Muscle of leg (tissue), 11 donors: ENCODE data around the gene IGF1. TPM values are rescaled to one million over a fixed set of nuclear protein-coding genes. Genes with fewer than 3 reads are reported as not detected.
"Not testable (repeated sequence)": the region's sequence is repeated elsewhere in the genome, so short reads cannot be mapped to it uniquely, and the experiment has no call there.

Experiments used
- DNase-seq: peaks from one replicate; pipeline ENCODE4 v3.0.0; 2013
- H3K27ac ChIP-seq: one replicate; pipeline ENCODE4 v1.5.1; 2013; ENCODE audit warnings: mild to moderate bottlenecking, low read length, control low read depth
- H3K27me3 ChIP-seq: one replicate; pipeline ENCODE4 v1.6.1; 2013; ENCODE audit warnings: low read length; ENCODE audit not compliant: control insufficient read depth, insufficient read depth
- H3K36me3 ChIP-seq: one replicate; pipeline ENCODE4 v1.6.1; 2013; ENCODE audit warnings: low read length; ENCODE audit not compliant: control insufficient read depth, insufficient read depth
- H3K4me1 ChIP-seq: one replicate; pipeline ENCODE4 v1.6.1; 2013; ENCODE audit warnings: low read length; ENCODE audit not compliant: control insufficient read depth, insufficient read depth
- H3K4me3 ChIP-seq: one replicate; pipeline ENCODE4 v1.5.1; 2013; ENCODE audit warnings: low read length, control low read depth
- H3K9me3 ChIP-seq: replicated peaks from 2 replicates; pipeline ENCODE4 v1.6.1; 2013; ENCODE audit warnings: low read depth, low read length; ENCODE audit not compliant: control insufficient read depth
- WGBS: methylation state at CpG from one replicate; pipeline ENCODE4 v1.1.5; 2013; ENCODE audit warnings: missing lambda C conversion rate; ENCODE audit not compliant: insufficient coverage; 5-methylcytosine and 5-hydroxymethylcytosine counted together
- polyA plus RNA-seq, 8 donors: library from polyadenylated mRNA; unstranded; fragments of 120-200 nt; gene quantifications; one replicate each; pipeline versions ENCODE4 v1.2.1 to v1.2.3, GENCODE V29; 2013; ENCODE audit warnings: inconsistent platforms in 1 of 8, low replicate concordance in 1 of 8; ENCODE audit not compliant: insufficient read length in 8 of 8, insufficient read depth in 1 of 8
- total RNA-seq: library from RNA; stranded (reverse); fragments of 120-200 nt; gene quantifications from one replicate; pipeline ENCODE4 v1.2.4, GENCODE V29; 2013

Gene IGF1
- total and polyA plus RNA-seq, 9 donors: 21.0 to 41.9 (median 26.5) TPM

GRCh38 chr12:102374190-102374589 is 106.2 kb downstream of the IGF1 start:
- Histone ChIP-seq H3K4me1 (no peaks in the 10 kb centered on the region), H3K27me3 (no peaks in the 10 kb centered on the region), H3K4me3 (no peak overlapping the region), H3K27ac (no peak overlapping the region), H3K36me3 (no peaks in the 10 kb centered on the region), H3K9me3 (no peaks in the 10 kb centered on the region)
- no peak for DNase-seq
- WGBS: no CpG with 5 or more reads among the region's 1 CpG

DNA sequence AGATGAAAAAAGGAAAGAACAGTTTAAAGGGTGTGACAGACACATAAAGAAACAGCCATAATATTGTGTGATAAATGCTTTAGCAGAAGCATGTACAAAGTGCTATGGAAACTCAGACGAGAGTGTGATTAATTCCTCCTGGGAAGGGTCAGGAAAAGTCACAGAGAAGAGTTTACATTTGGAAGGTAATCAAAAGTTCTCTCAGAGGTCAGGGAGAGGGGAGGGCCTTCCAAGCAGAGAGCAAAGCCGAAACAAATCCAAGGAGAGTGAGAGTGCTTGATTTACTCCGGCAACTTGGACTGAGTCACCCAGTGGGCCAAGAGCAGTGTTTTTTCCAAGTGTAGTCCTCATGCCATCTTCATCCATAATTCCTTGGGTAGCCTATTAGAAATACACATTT is 108.3 kb downstream of the IGF1 start:
- 0% methylated on average over 1 of the region's 3 CpGs for WGBS
- H3K9me3 ChIP-seq: no peaks in the 10 kb centered on the region
- H3K27me3 ChIP-seq: no peaks in the 10 kb centered on the region
- no peak overlapping the region for H3K4me3 ChIP-seq
- no peak overlapping the region for H3K27ac ChIP-seq
- no peaks in the 10 kb centered on the region for H3K4me1 ChIP-seq
- no peaks in the 10 kb centered on the region for H3K36me3 ChIP-seq
- DNase-seq: peak; percentile 69

DNA sequence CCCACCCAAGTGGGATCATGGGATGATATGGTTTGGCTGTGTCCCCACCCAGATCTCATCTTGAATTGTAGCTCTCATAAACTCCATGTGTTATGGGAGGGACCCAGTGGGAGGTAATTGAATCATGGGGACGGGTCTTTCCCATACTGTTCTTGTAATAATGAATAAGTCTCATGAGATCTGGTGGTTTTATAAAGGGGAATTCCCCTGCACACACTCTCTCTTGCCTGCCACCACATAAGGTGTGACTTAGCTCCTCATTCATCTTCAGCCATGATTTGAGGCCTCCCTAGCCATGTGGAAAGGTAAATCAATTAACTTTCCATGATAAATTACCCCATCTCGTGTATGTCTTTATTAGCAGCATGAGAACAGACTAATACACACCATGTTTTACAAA is 109.2 kb downstream of the IGF1 start:
- Histone ChIP-seq H3K27ac (no peak overlapping the region), H3K4me3 (no peak overlapping the region), H3K4me1 (no peaks in the 10 kb centered on the region), H3K36me3 (no peaks in the 10 kb centered on the region), H3K9me3 (no peaks in the 10 kb centered on the region), H3K27me3 (no peaks in the 10 kb centered on the region)
- no peak for DNase-seq
- WGBS: no CpG with 5 or more reads among the region's 2 CpGs

DNA sequence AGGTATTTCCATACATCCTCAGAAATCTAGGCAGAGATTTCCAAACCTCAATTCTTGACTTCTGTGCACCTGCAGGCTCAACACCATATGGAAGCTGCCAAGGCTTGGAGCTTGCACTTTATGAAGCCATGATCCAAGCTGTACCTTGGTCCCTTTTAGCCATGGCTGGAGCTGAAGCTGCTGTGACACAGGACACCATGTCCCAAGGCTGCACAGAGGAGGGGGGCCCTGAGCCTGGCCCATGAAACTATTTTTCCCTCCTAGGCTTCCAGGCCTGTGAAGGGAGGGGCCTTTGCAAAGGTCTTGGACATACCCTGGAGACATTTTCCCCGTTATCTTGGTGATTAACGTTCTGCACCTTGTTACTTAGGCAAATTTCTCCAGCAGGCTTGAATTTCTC is 110.5 kb downstream of the IGF1 start:
- H3K4me1 ChIP-seq: no peaks in the 10 kb centered on the region
- H3K4me3 ChIP-seq: no peak overlapping the region
- no peaks in the 10 kb centered on the region for H3K9me3 ChIP-seq
- no peaks in the 10 kb centered on the region for H3K36me3 ChIP-seq
- WGBS: 83% methylated on average over 2 of the region's 2 CpGs
- H3K27ac ChIP-seq: no peak overlapping the region
- no peak for DNase-seq
- H3K27me3 ChIP-seq: no peaks in the 10 kb centered on the region

GRCh38 chr12:102365365-102365764 is 115.0 kb downstream of the IGF1 start:
- H3K27ac ChIP-seq: no peak overlapping the region

DNA sequence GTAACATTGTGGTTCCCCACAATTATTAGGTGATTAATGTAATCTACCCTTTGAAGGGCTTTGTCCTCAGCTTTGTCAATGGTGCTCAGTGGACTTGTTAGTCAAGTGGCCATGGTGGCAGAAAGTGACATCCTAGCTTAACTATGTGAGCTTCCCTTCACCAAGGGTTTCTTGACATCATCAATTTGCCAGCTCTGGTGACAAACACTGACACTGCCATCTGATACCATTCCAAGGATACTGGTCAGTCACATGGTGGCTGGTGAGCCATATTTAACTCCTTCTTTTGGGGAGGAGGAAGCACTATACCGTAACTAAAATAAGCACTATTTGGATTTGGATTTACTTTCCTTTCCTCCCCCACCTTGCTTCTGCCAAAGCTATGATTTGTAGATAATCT is 115.7 kb downstream of the IGF1 start:
- no peak overlapping the region for H3K4me3 ChIP-seq
- no peaks in the 10 kb centered on the region for H3K4me1 ChIP-seq
- no peak overlapping the region for H3K27ac ChIP-seq
- no peak for DNase-seq
- H3K9me3 ChIP-seq: no peaks in the 10 kb centered on the region
- no CpG with 5 or more reads among the region's 1 CpG for WGBS
- H3K27me3 ChIP-seq: no peaks in the 10 kb centered on the region
- no peaks in the 10 kb centered on the region for H3K36me3 ChIP-seq

More at GRCh38 chr12:102365365-102365764, 115.0 kb downstream of the IGF1 start:
- no peak for DNase-seq
- no peaks in the 10 kb centered on the region for H3K36me3 ChIP-seq
- H3K4me3 ChIP-seq: no peak overlapping the region
- no peaks in the 10 kb centered on the region for H3K9me3 ChIP-seq
- H3K27me3 ChIP-seq: no peaks in the 10 kb centered on the region
- H3K4me1 ChIP-seq: no peaks in the 10 kb centered on the region

GRCh38 chr12:102356690-102357089 is 123.7 kb downstream of the IGF1 start:
- peaks cover 7% of the 10 kb centered on the region for H3K9me3 ChIP-seq
- H3K4me1 ChIP-seq: no peaks in the 10 kb centered on the region
- no peak overlapping the region for H3K27ac ChIP-seq
- H3K27me3 ChIP-seq: no peaks in the 10 kb centered on the region
- no CpG with 5 or more reads among the region's 2 CpGs for WGBS
- DNase-seq: no peak
- no peak overlapping the region for H3K4me3 ChIP-seq
- H3K36me3 ChIP-seq: no peaks in the 10 kb centered on the region

DNA sequence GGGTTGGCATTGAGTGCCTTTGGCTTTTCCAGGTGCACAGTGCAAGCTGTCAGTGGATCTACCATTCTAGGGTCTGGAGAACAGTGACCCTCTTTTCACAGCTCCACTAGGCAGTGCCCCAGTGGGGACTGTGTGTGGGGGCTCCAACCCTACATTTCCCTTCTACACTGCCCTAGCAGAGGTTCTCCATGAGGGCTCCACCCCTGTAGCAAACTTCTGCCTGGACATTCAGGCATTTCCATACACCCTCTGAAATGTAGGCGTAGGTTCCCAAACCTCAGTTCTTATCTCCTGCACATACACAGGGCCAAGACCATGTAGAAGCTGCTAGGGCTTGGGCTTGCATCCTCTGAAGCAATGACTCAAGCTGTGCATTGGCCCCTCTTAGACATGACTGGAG is 126.1 kb downstream of the IGF1 start:
- DNase-seq, H3K27me3 ChIP-seq, H3K4me1 ChIP-seq, H3K27ac ChIP-seq, H3K9me3 ChIP-seq, H3K4me3 ChIP-seq, H3K36me3 ChIP-seq: not testable (repeated sequence)
- WGBS: 88% methylated on average over 1 of the region's 1 CpG

DNA sequence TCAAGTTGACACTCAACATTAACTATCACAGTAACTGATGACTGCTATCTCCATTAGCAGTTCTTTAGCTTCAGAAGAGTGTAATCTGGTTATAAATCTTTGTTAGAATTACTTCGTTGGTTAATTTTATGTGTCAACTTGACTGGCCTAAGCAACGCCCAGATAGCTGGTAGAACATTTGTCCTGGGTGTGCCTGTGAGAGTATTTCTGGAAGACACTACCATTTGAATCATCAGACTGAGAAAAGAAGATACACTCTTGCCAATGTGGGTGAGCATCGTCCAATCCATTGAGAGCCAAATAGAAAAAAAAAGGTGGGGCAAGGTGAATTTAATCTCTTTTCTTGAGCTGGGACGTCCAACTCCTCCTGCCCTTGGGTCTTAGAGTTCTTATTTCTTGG is 129.0 kb downstream of the IGF1 start:
- Histone ChIP-seq H3K9me3 (peaks cover 7% of the 10 kb centered on the region), H3K36me3 (no peaks in the 10 kb centered on the region), H3K27me3 (no peaks in the 10 kb centered on the region), H3K4me1 (no peaks in the 10 kb centered on the region), H3K27ac (no peak overlapping the region), H3K4me3 (no peak overlapping the region)
- no peak for DNase-seq
- WGBS: 86% methylated on average over 3 of the region's 4 CpGs

DNA sequence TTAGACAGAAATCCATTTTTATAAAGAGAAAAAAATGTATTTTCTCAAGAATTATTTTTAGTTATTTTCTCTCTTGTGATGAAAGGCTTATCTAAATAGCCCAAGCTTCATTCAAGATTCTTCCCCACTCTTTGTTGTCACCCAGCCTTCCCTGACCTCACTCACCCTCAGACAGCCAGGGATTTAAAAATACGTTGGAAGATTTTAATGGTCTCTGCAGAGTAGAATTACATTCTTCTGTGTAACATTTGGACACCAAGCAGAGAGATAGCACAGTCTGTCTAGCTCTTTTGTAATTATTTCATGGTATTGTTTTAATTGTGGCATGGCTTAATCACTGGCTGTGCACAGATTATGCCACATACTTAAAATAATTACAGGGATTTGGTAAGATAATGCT is 130.3 kb downstream of the IGF1 start:
- no peaks in the 10 kb centered on the region for H3K27me3 ChIP-seq
- DNase-seq: no peak
- WGBS: no CpG with 5 or more reads among the region's 1 CpG
- no peak overlapping the region for H3K4me3 ChIP-seq
- no peaks in the 10 kb centered on the region for H3K4me1 ChIP-seq
- no peaks in the 10 kb centered on the region for H3K36me3 ChIP-seq
- H3K27ac ChIP-seq: no peak overlapping the region
- peaks cover 7% of the 10 kb centered on the region for H3K9me3 ChIP-seq

DNA sequence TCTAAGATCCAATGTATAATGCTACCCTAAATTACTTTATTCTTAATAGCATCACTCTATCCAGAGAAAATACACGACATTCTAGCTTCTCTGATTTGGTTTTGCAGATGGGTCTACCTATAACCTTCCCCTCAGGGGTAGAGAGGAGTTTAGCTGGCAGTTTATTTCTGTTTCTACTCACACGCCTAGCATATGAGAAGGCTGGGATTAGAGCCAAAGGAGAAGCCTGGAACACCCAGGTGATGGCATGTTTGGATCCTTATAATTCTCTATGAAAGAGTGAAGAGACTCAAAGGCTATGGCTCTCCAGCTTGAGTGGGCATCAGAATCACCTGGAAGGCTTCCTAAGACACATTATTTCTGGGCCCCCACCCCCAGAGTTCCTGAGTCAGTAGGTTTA is 131.3 kb downstream of the IGF1 start:
- Histone ChIP-seq H3K27me3 (no peaks in the 10 kb centered on the region), H3K4me3 (no peak overlapping the region)
- no peak for DNase-seq

More for the DNA sequence above, 131.3 kb downstream of the IGF1 start:
- H3K27ac ChIP-seq: no peak overlapping the region
- no peaks in the 10 kb centered on the region for H3K36me3 ChIP-seq
- H3K9me3 ChIP-seq: peaks cover 2% of the 10 kb centered on the region
- no CpG with 5 or more reads among the region's 2 CpGs for WGBS
- H3K4me1 ChIP-seq: no peaks in the 10 kb centered on the region
